Heart left ventricle (tissue), 16 donors: ENCODE results near the gene TBRG1. TPM values are rescaled to one million over a fixed set of nuclear protein-coding genes. Genes with fewer than 3 reads are reported as not detected.

Experiments
- ATAC-seq, 4 donors: fragments of 200-7000 bp; cut with Tn5 transposase; one replicate each; pipeline ENCODE4 v1.9.1; 2020 to 2022; ENCODE audit warnings: moderate library complexity in 4 of 4, mild to moderate bottlenecking in 3 of 4, moderate number of reproducible peaks in 1 of 4
- DNase-seq, 5 donors: peaks; one replicate each; pipeline ENCODE4 v3.0.0-alpha.2; 2020
- H3K27ac ChIP-seq, 12 donors: fragments of 200-600 bp; sonication (generic) in 4 of 12; one replicate each; pipeline versions ENCODE4 v1.5.0 to v1.8.0; 2016 to 2022; ENCODE audit warnings: mild to moderate bottlenecking in 2 of 12
- H3K27me3 ChIP-seq, 9 donors: fragments of 200-600 bp; sonication (generic) in 2 of 9; one replicate each; pipeline versions ENCODE4 v1.5.1 to v1.8.0; 2016 to 2022; ENCODE audit warnings: mild to moderate bottlenecking in 3 of 9
- H3K36me3 ChIP-seq, 9 donors: fragments of 200-600 bp; sonication (generic) in 2 of 9; one replicate each; pipeline versions ENCODE4 v1.5.0 to v1.8.0; 2018 to 2022; ENCODE audit warnings: mild to moderate bottlenecking in 2 of 9
- H3K4me1 ChIP-seq, 12 donors: fragments of 200-600 bp; sonication (generic) in 4 of 12; one replicate each; pipeline versions ENCODE4 v1.5.0 to v1.8.0; 2016 to 2022; ENCODE audit warnings: mild to moderate bottlenecking in 3 of 12
- H3K4me3 ChIP-seq, 12 donors: fragments of 200-600 bp; sonication (generic) in 4 of 12; one replicate each; pipeline versions ENCODE4 v1.5.0 to v1.8.0; 2017 to 2022; ENCODE audit warnings: mild to moderate bottlenecking in 9 of 12, moderate library complexity in 4 of 12
- H3K9me3 ChIP-seq, 12 donors: fragments of 200-600 bp; sonication (generic) in 4 of 12; one replicate each; pipeline versions ENCODE4 v1.5.0 to v1.8.0; 2016 to 2022; ENCODE audit warnings: mild to moderate bottlenecking in 1 of 12
- POLR2A ChIP-seq, 2 donors: fragments of 450-650 bp; IDR thresholded peaks; one replicate each; pipeline ENCODE4 v1.6.1; 2017; ENCODE audit warnings: antibody characterized with exemption in 2 of 2, mild to moderate bottlenecking in 2 of 2, moderate library complexity in 2 of 2
- WGBS, 4 donors: extraction: QIAGEN DNeasy Blood & Tissue Kit in 2 of 4; methylation state at CpG; one replicate each; pipeline versions ENCODE4 v1.1.5 to v1.1.7; 2013 to 2018; 5-methylcytosine and 5-hydroxymethylcytosine counted together
- intact Hi-C, 10 donors: fragments of 100-400 bp; cut with DNase I; formaldehyde crosslinking; loops; one replicate each; pipeline versions ENCODE4 v1.11.1 to v1.14.2; 2022
- polyA plus RNA-seq, 2 donors: library from polyadenylated mRNA; stranded (reverse); fragments of 200-250 nt; gene quantifications; one replicate each; pipeline ENCODE4 v1.2.3, GENCODE V29; 2013
- total RNA-seq, 9 donors: library from RNA; depleted of rRNA in 2 of 9; stranded (reverse); fragments of >200 nt in 2 of 9; fragmentation: NEBNext Ultra II Directional in 3 of 9; extraction: Animal tissue kit (Norgen Biotek cat#: 25700) in 3 of 9; gene quantifications; one replicate each; pipeline versions ENCODE4 v1.1.0 to v1.2.4, GENCODE V29; 2016 to 2023
- TF ChIP-seq, protein P1 (sequence below), 12 donors: fragments of 200-600 bp; sonication (generic) in 4 of 12; IDR thresholded peaks; one replicate each; pipeline versions ENCODE4 v1.5.0 to v1.8.0; 2018 to 2022; ENCODE audit warnings: antibody characterized with exemption in 12 of 12, mild to moderate bottlenecking in 5 of 12
- donor health status: ischemic (EF 13 %, LVEDD 7.1; RV severe dilation, severe dysfunction).
- donor health status: healthy with polysubstance abuse.
- donor health status: DM: no; HTN: yes; CAD: no.
- donor health status: DM: no; HTN: no; CAD: no.
- donor health status: ischemic (EF 25% LVEDD 6.9; RV normal size, moderate dysfunction).
- donor health status: ischemic (EF 25% LVEDD 5.7; RV mildly dilated, moderate dysfunction).
- donor health status: healthy.
- donor health status: DM: yes; HTN: yes; CAD: no.
- donor health status: ischemic (EF 35%, LVEDD 5.7; RV mildly dilated, moderate dysfunction).
- donor health status: nonischemic (EF 11% LVEDD 7.7; RV severe dilation, severe dysfunction).
- donor health status: DM: yes; HTN: yes; CAD: no.
- donor health status: PGD.
- donor health status: ischemic (EF 29% LVEDD 5.4; RV normal size, mild dysfunction).
- donor health status: nonischemic (EF 23%, LVEDD 6.1; RV moderate dilation, normal function).

The TBRG1 gene
- total and polyA plus RNA-seq, 11 donors = 12.0 to 27.2 (median 19.8) TPM

DNA sequence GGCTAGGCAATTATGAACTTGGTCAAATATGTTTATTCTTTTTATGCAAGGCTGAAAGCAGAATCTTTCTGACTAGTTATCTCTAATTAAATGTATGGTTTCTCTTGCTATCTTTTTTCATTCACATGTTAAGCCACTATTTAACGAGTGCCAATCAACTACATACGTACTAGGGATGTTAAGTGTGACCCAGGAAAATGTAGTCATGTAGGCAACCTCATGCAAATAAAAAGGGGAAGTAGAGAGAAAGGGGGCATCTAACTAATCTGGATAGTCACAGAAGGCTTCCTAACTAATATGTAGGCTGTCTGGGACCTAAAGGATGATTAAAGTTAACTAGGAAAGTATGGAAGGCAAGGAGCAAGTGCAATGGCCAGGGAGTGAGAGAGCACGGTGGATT is 23.5 kb downstream of the TBRG1 start:
- no peaks in the 10 kb centered on the region for H3K27me3 ChIP-seq
- no peak overlapping the region for H3K4me3 ChIP-seq
- intact Hi-C loops = loop anchor here in 4 of 10 donors (5.0 kb wide), 2 partner anchors 186 to 191 kb away; no protein-coding TSS in a partner anchor
- 84 to 89% (median 86%) methylated on average over 3 of the region's 3 CpGs for WGBS, 4 donors
- ATAC-seq (no peak), DNase-seq (no peak)
- peaks cover 0 to 12% (median 2%) of the 10 kb centered on the region in 12 donors for H3K4me1 ChIP-seq
- TF ChIP-seq POLR2A (IDR thresholded peaks at IDR 0.05) = no peak
- TF ChIP-seq, protein P1, sequence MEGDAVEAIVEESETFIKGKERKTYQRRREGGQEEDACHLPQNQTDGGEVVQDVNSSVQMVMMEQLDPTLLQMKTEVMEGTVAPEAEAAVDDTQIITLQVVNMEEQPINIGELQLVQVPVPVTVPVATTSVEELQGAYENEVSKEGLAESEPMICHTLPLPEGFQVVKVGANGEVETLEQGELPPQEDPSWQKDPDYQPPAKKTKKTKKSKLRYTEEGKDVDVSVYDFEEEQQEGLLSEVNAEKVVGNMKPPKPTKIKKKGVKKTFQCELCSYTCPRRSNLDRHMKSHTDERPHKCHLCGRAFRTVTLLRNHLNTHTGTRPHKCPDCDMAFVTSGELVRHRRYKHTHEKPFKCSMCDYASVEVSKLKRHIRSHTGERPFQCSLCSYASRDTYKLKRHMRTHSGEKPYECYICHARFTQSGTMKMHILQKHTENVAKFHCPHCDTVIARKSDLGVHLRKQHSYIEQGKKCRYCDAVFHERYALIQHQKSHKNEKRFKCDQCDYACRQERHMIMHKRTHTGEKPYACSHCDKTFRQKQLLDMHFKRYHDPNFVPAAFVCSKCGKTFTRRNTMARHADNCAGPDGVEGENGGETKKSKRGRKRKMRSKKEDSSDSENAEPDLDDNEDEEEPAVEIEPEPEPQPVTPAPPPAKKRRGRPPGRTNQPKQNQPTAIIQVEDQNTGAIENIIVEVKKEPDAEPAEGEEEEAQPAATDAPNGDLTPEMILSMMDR (IDR thresholded peaks at IDR 0.05) = no peak
- peaks cover 0 to 36% (median 10%) of the 10 kb centered on the region in 9 donors for H3K36me3 ChIP-seq
- H3K9me3 ChIP-seq = no peaks in the 10 kb centered on the region
- no peak overlapping the region for H3K27ac ChIP-seq

DNA sequence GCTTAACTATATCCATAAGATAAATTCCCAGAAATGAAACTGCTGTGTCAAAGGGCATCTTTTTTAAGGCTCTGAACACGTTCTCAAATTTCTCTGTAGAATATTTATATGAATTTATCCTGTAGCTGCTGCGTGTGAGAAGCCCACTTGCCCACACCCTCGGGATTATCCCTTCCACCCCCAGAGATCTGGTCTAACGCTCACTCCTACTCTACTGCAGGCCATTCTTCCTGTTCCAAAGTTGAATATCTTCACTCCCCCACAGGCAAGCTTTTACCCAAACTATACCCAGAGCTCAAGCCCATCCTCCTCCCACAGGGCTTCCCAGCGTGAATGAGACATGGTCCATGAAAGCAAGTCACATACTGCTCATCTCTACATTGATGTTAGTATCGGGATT is 25.9 kb downstream of the TBRG1 start:
- H3K27ac ChIP-seq = no peak overlapping the region
- DNase-seq (no peak), ATAC-seq (no peak)
- no peak overlapping the region for H3K4me3 ChIP-seq
- TF ChIP-seq, protein P1 (IDR thresholded peaks at IDR 0.05) = no peak
- no peak for TF ChIP-seq POLR2A (IDR thresholded peaks at IDR 0.05)
- H3K9me3 ChIP-seq = no peaks in the 10 kb centered on the region
- peaks cover 0 to 11% (median 2%) of the 10 kb centered on the region in 12 donors for H3K4me1 ChIP-seq
- WGBS, 4 donors = 67 to 72% (median 70%) methylated on average over 6 of the region's 6 CpGs
- peaks cover 0 to 46% (median 21%) of the 10 kb centered on the region in 9 donors for H3K36me3 ChIP-seq
- intact Hi-C loops = loop anchor here in 4 of 10 donors (5.0 kb wide), 2 partner anchors 184 to 189 kb away; no protein-coding TSS in a partner anchor
- H3K27me3 ChIP-seq = no peaks in the 10 kb centered on the region

GRCh38 chr11:124656774-124657630 is 34.3 kb downstream of the TBRG1 start:
- H3K27ac ChIP-seq = no peak overlapping the region
- DNase-seq = no peak
- H3K4me3 ChIP-seq = no peak overlapping the region
- intact Hi-C loops = loop anchor here in 1 of 10 donors (5.0 kb wide), 1 partner anchor 120 kb away; no protein-coding TSS in a partner anchor
- TF ChIP-seq, protein P1 (IDR thresholded peaks at IDR 0.05) = no peak
- TF ChIP-seq POLR2A (IDR thresholded peaks at IDR 0.05) = no peak
- H3K9me3 ChIP-seq = no peaks in the 10 kb centered on the region
- ATAC-seq = no peak
- WGBS, 4 donors = 71 to 79% (median 74%) methylated on average over 16 of the region's 16 CpGs
- H3K36me3 ChIP-seq = peaks cover 0 to 44% (median 26%) of the 10 kb centered on the region in 9 donors
- no peaks in the 10 kb centered on the region for H3K4me1 ChIP-seq
- H3K27me3 ChIP-seq = no peaks in the 10 kb centered on the region

GRCh38 chr11:124657904-124658303 is 35.2 kb downstream of the TBRG1 start:
- Histone ChIP-seq H3K36me3 (peaks cover 0 to 40% (median 22%) of the 10 kb centered on the region in 9 donors), H3K9me3 (no peaks in the 10 kb centered on the region), H3K4me3 (no peak overlapping the region), H3K4me1 (no peaks in the 10 kb centered on the region), H3K27ac (no peak overlapping the region), H3K27me3 (no peaks in the 10 kb centered on the region)
- TF ChIP-seq, protein P1 (IDR thresholded peaks at IDR 0.05) = no peak
- no peak for TF ChIP-seq POLR2A (IDR thresholded peaks at IDR 0.05)
- DNase-seq (no peak), ATAC-seq (no peak)
- intact Hi-C loops = loop anchor here in 1 of 10 donors (5.0 kb wide), 1 partner anchor 119 kb away; no protein-coding TSS in a partner anchor
- WGBS, 4 donors = 83 to 92% (median 90%) methylated on average over 5 of the region's 5 CpGs
